HG03108 (cell line): ENCODE measurements around the gene GPR149.
"Not testable (repeated sequence)": the region's sequence is repeated elsewhere in the genome, so short reads cannot be mapped to it uniquely, and the experiment has no call there.

Experiments
- ATAC-seq: cut with Tn5 transposase; IDR thresholded peaks from one replicate; pipeline ENCODE4 v1.9.1; 2021; ENCODE audit warnings: moderate library complexity; ENCODE audit not compliant: unreplicated experiment

The GPR149 gene

GRCh38 chr3:154430014-154430413, at the start of gene GPR149:
Gene GPR149 (minus strand): TSS chr3:154430190. CDS start chr3:154429615, 575 bp downstream.
- ATAC-seq, result no peak

DNA sequence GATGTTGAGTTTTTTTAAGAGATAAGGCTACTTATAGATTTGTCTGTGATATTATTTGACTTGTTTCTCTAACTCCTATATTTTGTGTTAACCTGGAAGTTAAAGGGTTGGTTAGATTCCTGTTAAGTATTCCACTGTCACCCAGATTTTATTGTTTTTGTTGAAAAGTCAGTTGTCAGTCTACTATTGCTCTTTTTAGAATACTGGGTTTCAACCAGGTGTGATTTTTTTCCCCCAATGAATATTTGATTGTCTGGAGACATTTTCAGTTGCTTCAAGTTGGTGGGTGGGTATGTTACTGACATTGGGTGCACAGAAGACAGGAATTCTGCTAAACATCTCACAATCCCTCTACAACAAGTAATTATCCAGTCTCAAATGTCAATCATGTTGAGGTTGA, 43.8 kb upstream of the GPR149 start:
- ATAC-seq, result no peak

DNA sequence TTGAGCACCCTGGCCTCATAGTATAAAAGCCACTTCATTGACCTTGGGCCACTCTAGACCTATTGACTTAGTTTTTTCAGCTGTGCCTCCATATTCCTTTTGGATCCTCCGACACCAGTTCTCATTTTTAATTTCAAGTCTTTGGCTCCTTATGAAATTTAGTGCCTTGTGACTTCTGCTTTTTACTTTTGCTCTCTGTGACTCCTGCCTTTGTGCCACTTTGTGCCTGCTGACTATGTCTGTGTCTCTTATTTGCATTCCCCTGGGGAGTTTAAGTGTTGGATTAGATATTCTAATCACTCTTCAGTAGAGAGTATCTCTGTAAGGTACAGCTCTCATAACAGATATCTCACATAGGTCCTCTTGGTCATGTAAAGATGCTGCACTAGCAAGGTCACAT, 39.6 kb upstream of the GPR149 start:
- no peak for ATAC-seq

DNA sequence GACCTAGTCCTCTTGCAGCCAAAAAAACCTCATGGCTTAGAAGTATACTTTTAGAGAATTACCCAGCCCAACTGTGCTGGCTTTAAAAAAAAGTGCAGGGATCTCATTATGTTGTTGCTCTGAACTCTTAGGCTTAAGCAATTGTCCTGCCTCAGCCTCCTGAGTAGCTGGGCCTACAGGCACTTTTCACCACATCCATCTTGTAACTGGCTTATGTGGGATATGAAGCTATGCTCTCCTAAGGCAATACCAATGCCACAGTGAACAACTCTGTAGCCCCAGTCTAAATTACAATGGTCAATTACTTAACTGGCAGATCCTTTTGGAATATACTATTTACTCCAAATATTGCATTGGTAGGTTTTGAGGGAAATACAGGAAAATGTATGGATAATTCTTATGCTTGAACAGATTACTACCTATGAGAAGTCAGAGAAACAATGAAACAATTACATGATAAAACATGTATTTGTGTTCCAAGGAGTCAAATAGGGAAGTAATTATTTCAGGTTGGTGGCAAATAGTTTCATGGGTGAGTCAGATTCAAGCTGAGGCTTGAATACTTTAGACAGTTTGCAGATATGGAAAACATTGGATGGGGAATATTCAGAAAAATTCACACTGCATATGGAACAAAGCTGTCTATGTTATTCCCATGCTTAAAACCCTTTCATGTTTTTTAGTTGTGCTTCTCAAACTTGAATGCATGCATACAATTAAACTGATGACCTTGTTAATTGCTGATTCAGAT, 34.6 kb upstream of the GPR149 start:
- no peak for ATAC-seq

DNA sequence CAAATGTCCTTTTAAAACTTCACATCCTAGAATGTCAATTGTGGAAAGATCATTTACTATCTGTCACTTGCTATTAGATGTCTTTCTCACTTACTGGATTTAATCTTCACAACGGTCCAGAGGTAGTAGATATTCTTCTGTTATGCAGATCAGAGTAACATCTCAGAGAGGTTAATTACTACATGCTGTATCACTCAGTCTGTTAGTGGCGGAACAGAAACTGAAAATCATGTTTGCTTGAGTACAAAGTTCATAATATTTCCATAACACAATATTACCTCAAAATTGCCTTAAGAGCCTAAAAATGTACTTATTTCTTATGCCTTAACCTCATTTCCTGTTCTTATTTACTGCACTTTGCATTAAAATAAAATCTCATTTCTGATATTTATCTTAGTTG, 28.6 kb upstream of the GPR149 start:
- no peak for ATAC-seq

DNA sequence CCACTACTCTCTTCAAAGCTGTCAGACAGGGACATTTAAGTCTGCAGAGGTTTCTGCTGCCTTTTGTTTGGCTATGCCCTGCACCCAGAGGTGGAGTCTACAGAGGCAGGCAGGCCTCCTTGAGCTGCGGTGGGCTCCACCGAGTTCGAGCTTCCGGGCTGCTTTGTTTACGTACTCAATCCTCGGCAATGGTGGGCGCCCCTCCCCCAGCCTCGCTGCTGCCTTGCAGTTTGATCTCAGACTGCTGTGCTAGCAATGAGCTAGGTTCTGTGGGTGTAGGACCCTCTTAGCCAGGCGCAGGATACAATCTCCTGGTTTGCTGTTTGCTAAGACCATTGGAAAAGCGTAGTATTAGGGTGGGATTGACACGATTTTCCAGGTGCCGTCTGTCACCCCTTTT, 9.1 kb upstream of the GPR149 start:
- not testable (repeated sequence) for ATAC-seq

DNA sequence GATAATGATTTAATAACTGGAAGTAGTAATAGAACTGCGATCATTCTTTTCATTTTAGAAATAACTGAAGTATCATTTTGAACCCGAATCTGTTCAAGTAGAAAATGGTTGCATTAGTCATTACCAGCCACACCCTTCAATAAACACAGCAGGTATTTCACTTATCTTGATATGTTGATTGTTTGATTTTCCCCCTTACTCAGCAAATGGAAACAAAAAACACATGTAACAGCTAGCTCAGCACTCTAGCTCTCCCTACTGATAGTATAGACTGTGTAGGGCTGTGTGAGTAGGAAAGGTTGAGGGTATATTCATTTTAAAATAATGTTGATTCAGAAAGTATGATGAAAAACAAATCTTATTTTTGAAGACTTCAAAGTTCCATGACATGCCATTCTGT, 1.1 kb upstream of the GPR149 start:
- ATAC-seq, result no peak

GRCh38 chr3:154428286-154429206, 1.4 kb downstream of the GPR149 start:
- ATAC-seq, result no peak

DNA sequence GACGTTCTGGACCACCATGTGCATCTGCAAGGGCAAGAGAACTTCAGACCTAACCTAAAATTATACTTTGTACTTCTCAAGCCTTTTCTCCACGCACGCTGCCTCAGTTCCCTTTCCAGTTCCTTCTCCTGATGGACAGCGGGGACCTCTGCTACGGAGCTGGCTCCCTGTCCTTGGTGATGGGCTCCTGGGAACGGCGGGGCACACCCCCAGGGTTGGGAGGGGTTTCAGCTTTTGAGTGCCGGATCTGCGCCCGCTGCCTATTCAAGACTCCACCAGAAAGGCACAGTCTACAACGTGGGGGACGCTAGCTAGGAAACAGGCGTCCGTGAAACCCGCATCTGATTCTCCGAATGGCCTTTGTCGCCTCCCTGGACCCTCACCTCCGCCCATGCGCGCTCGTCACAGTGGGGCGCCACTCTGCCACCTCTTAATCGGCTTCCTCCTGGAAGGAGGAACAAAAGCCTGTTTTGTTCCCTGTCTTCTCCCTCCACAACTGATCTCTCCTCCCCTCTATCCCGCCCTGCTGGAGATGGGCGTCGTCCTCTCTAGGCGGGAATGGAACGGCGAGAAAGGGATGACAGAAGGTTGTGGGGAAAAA, 2.2 kb downstream of the GPR149 start:
- ATAC-seq, result no peak

DNA sequence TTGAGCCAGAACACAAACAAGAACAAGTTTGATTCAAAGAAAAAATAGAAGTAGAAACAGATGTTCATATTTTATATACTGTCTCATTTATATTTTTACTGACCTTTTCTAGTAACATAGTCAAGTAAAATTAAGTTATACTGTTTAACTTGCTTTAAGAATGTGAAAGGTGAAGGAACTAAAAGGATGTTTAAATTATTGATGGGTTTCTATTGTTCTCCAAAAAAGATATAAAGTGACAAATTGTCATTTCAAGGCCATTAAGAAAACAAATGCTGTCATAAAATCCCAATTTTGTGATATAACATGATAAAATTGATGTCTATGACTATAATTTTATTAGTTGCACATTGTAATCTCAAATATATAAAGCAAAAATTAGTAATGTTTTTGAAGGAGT, 7.3 kb downstream of the GPR149 start:
- no peak for ATAC-seq

DNA sequence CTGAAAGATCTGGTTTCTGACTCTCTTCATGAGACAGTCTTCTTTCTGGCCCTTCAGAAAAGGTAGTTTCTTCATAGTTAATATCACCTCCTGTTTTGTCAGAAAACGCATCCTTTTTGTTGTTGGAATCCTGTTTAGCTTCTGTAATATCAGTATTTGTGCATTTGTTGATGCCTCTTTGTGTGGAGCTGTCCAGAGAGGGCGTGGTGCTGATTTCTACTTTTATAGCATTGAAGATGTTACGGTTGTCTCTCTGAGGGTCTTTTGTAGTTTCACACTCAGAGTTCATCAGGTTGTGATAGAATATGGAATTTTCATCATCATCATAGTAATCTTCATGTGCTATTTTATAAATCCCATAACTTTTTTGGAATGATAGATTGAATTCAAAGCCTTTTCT, 8.9 kb downstream of the GPR149 start:
- no peak for ATAC-seq

GRCh38 chr3:154398084-154398967, 31.7 kb downstream of the GPR149 start:
- peak; percentile 99 for ATAC-seq

DNA sequence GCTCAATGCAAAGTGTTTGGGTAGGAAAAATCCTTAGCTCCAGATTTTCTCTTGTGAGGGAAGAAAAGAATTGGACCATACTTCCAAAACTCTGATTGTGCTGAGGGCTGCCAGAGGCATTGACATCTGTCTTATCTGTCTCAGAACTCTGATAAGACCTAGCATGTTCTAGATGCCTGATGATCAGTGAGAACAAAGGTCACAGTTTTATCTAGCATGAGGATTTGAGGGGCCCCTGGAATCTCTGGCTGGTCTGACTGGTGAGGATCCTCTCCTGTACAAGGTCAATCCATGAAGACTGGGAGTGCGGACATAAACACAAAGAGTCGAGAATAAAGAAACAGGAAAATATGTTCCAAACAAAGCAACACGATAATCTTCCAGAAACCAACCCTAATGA, 40.1 kb downstream of the GPR149 start:
- ATAC-seq, result no peak

DNA sequence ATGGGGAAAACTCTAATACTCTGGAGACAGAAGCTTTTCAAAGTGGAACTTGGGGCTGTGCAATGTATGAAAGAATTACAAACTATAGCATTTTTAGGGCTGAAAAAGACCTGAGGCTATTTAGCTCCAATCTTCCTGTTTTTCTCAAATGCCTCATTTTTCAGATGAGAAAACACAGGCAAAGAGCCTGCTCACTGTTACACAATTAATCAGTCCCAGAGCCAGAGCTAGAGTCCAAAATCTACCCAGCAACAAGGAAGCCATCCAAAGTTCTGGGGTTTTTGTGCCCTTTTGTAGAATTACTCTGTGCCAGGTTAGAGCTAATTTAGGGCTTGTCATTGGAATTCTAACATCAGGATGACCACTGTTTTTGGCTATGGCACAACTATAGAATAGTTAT, 45.5 kb downstream of the GPR149 start:
- no peak for ATAC-seq

DNA sequence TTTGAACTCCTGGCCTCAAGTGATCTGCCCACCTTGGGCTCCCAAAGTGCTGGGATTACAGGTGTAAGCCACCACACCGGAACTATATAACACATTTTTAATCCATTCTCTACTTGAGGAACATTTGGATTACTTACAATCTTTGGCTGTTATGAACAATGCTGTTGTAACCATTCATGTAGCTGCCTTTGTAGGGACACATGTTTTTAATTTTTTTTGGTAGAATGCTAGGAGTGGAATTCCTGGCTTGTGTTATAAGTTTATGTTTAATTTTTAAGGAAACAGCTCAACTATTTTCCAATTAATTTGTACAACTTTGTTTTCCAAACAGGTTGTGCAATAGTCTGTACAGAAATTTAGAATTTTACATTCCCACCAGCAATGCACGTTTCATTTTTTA, 51.7 kb downstream of the GPR149 start:
- ATAC-seq, result no peak

GRCh38 chr3:154367221-154367620, 62.8 kb downstream of the GPR149 start:
- ATAC-seq, result no peak

- no peak for ATAC-seq
Measured at GRCh38 chr3:154364849-154365248, 65.1 kb downstream of the GPR149 start.

- no peak for ATAC-seq
Measured at GRCh38 chr3:154361099-154361498, 68.9 kb downstream of the GPR149 start.

- no peak for ATAC-seq
Measured at GRCh38 chr3:154356009-154356408, 74.0 kb downstream of the GPR149 start.

DNA sequence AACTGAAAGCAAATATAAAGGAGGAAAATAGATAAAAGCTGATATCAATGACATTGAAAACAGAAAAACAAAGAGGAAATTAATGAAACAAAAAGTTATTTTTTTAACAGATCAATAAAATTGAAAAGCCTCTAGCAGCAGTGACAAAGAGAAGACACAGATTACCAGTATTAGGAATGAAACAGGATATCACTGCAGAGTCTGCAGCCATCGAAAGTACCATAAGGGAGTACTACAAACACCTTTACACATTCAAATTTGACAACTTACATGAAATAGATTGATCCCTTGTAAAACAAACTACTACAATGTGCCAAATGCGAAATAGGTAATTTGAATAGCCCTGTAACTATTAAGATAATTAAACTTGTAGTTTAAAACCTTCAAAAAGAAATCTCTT, 80.8 kb downstream of the GPR149 start:
- no peak for ATAC-seq
